Stimulated activated CD4-positive, alpha-beta T cell treated with anti-CD3 and anti-CD28 coated beads, Interleukin-4, amount 100 ng/mL, for 4 hours (primary cell): Measurements from ENCODE around the gene HOXB5.

Experiments used
- DNase-seq, 2 experiments: peaks; one replicate each; pipeline ENCODE4 v3.0.0-alpha.2; 2020

HOXB5 gene

DNA sequence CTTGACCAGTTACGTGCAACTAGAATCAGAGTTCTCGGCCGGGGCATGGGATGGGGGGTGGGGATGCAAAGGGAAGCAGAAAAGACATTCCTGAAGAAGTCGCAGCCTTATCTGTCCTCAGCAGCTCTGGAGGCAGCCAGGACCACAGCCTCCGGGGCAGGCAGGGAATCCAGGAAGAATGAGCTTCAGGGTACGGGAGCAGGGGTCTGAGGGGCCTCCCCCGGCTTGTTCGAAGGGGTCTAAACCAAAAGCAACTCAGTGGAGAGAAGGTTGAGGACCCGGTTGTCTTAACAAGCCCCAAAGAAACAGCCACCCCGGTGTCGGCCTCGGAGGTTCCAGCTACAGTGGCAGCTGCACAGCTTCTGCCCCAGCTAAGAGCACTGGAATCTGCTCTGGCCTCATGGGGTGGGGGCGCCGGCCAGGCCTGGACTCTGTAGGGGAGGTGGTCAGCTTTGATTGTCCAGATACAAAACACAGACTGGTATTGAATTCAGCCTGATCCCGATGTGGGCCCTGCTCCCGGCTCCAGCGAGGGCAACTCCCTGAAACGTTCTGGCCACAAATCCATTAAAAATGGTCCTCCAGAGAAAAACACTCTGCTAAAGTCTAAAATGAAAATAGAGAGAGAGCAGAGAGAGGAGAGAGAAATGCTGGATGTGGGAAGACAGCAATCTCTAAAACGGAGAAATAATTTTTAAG is 23.1 kb downstream of the HOXB5 start:
- no peak for DNase-seq

DNA sequence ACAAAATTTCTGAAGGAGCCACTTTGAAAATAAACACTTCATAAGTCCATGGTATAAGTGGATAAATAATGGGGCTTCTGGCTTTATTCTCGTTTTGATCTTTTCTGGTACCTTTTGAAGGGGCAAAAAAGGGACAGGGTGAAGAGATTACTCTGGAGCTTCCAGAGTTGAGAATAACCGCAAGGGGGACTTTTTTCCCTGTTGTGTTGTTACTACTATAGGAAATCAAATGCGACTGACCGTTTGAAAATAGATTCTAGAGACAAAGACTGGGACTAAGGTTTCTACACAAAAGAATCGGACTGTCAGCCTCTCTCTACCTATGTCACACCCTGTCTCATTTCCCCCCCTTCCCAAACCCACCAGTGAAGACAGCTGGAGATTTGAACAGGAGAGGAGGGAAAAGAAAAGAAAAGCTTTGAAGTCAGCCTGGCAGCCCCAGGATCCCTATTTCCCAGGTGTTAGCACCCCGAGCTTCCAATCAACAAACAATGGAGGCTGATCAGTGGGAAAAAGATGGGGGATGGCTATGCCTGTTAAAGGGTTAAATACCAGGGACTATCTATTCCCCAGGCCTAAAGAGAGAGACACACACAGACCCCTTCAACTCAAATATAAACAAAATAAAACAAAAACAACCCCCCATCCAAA is 23.8 kb downstream of the HOXB5 start:
- no peak for DNase-seq

DNA sequence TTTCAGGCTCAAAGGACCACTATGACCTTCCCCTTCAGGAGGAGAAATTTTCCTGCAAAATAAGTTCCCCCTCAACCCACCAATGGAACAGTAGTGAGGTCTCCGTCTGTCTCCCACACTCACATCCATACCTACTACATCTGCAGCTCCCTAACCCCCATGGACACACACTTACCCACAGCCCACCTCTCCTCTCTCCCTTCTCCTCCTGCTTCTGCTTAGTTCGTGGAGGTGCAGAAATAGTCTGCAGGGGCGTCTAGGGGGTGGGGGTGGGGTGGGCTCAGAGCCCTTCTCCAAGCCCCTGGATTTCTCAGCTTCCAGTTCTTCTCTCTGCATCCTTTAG is 24.4 kb downstream of the HOXB5 start:
- no peak for DNase-seq

DNA sequence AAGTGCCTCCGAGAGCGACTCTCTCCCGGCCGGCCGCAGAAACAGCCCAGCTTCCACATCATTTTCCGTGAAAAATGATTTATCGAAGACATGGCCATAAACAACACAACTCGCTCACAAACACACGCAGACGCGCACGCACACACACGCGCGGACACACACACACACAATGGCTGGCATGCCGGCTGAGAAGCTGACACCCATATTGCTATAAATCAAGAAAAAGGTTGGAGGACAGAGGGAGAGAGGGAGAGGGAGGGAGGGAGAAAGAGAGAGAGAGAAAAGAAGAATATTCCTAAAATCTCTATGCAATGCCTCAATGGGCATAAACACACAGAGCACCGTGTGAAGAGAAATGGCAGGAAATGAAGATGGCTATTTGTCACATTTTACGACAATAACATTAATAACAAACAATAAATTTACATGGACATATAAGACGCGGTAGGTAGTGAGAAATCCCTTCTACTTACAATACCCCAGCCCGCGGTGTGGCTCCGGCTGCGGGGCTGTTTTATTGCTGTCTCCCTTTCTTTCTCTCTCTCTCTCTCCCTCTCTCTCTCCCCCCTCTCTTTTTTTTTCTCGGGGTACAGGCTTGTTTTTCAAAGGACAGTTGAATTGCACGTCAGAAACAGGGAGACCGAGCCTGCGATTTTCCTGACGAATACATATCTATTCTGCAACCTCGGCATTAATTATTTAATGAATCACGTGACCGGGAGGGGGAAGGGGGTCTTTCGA is 24.9 kb downstream of the HOXB5 start:
- no peak for DNase-seq

DNA sequence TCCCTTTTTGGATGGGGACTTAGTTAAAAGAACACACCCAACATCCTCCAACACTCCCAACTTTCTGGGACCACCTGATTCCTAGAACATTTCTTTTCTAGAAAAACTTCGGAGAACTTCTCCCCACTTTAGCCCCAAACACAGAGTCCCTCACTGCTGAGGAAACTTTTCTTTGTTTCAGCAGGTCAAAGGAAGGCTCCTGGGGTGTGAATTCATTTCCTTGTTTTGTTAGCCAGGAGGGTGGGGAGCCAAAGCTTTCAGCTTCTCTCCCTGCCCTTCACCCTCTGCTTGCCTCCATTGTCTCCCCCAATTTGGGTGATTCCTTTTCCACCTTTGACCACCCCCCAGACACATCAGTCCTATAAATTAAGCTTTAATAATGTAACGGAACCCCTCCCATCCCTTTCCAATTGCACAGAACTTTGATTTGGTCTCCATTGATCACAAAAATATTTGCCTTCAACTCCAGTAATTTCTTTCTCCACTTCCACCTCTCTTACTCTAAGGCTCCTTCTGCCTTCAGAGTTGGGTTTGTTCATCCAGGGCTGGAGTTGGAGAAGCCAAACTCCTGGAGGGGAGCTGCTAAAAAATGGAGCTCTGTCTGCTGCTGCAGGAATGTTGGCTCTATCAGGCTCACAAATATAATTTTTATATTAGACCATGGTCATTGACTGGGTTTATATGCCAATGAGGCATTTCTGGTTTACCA is 25.8 kb downstream of the HOXB5 start:
- no peak for DNase-seq

DNA sequence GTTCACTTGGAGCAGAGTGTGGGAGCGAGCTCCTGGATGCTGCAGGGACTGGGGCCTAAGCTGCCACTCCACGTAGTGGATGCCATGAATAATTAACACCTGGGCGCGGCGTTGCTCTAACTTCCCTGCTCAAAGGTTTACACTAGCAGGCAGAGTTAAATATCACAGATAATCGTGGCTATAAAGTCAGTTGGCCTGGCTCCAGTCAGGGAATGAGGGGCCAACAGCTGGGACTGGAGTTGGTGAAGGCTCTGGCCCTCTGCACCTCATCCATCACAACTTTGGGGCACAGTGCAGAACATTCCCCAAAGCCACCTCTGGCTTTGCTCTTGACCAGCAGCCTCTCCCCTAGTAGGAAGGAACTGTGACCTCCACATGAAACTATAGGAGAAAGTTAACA is 26.4 kb downstream of the HOXB5 start:
- DNase-seq: no peak

DNA sequence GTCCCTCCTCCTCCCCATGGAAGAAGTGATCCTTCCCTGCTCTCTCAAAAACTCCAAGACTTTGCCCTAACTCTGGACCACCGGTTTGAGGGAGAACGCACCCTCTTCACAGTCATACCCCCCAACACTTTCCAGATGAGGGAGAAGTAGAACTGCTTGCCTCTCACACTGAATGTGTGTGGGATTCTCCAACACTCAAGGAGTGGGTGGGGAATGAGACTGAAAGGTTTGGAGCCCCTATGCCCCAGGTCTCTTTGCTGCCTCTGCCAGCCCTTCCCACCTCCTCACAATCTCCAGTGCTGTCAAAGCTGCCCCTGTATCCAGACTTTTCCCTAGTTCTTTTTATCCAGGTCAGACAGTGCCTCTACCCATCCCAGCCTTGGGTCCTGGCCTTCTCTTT is 26.9 kb downstream of the HOXB5 start:
- DNase-seq: no peak

DNA sequence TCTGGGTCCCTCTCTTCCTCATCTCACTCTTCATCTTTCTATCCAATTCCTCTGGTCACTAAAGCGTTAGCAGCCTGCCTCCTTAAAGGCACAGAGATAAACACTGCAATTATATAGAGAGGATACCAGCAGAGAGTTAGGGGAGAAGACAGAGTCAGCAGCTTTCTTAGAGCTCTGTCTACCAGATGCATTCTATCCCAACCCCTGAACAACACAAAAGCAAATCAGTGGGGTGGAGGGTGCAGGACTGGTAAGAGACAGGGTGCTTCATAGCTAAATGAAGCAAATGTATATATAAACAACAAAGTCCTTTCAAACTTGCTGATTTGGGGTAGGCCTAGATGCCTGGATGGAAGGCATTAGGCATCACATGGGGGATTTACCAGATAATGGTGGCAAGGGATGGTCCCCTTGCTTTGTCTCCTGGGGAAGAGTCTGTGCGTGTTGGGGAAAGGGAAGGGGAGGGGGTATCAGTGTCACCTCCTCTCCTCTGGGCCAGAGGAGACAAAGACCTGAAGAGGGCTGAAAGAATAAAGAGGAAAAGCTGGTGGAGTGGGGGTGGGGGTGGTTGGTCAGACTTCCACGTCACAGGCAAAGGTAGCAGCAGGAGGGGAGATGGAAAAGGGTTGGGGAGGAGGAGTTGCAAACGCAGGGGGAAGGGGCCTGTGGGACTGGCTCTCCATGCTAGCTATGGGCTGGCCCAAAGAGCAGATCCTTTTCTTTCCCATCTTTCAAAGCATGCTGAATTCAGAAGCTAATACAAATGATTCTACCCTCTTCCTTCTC is 27.5 kb downstream of the HOXB5 start:
- DNase-seq: no peak

DNA sequence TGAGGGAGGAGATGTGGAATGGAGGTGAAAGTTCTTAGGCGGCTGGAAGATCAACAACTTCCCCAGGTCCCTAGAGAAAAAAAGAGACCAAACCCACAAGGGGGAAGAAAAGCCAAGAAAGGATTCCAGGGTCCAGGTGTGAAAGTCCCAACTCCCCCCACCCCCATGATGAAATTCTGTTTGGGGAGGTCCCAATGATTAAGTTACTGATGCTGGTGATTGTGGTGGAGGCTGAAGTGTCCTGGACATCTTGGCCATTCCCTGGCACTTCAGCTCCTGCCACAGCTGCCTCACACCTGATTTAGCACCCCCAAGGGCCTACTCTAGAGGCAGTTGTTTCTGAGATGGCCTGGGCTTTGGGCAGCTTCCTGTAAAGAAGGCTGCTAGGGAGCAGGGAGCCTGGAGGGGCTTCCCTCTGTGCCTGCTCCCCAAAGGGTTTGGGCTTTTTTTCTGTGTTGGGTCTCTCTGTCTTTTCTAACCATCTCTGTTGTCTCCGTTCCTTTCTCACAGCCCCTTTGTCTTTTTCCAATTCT is 28.5 kb downstream of the HOXB5 start:
- no peak for DNase-seq

DNA sequence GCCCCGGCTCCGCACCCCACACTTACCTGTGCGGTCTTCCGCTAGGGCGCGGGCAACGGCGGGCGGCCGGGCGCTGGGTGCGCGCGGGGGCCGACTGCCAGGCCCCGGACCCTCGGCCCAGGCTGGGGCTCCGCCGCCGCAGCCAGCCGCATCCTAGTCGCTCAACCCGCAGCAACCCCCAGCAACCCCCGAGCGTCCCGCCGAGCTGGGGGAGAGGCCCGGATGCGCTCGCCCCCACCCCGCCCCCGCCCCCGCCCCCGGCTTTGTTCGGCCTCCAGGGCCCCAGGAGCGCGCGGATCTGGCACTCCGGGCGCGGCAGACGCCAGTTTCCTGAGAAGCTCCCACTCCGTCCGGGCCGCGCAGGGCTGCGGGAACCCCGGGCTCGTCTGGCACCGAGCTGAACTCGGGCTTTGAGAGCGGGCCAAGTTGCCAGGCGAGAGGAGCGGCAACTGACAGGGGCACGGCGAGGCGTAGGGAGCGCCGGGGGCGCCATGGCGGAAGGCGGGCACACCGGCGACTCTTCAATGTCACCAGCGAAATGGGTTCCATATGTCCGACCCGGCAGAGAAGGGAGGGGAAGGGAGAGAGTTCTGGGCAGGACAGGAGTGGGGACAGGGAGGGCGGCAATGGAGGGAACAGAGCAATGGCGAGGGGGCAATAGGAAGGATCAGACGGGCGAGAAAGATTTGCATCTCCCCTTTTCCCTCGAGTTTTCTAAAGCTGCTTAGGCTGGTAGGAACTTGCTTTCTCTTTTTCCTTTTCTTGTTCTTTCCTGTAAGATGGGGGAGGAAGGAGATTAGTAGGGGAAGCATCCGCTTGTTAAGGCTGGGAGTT is 29.2 kb downstream of the HOXB5 start:
- DNase-seq: no peak

DNA sequence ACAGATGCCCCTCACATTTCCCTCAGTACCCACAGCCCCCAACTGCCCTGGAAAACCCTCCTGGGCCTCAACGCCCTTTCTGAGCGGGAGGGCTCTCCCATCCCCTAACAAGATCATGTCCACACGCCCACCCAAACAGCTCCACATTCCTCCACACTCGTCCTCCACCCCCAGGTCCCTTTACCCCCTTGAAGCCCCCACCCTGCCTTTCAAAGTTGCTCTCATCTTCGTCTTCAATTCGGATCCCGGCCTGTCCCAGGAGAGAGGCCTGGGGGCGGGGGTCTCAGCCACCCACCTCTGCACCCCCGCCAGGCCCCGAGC is 29.8 kb downstream of the HOXB5 start:
- no peak for DNase-seq

DNA sequence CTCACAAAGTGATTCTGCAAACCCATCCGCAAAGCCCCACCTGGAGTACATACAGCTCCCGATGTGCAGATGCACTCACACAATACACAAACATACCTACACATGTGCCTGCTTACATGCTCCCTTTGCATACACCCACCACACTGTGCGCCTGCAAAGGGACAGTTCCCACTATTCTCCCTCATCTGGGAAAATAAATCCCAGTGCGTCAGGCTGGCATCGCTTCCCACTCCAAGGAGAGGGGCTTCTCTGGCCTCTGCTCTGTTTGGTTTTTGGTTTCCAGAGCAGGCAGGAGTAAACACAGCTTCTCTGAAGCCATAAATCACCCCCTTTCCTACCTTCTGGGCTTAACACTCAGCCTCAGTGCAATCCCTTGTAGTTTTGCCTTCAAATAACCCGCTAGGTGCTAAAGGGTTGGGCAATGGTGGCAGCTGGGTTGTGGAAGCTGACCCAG is 30.2 kb downstream of the HOXB5 start:
- DNase-seq: no peak

DNA sequence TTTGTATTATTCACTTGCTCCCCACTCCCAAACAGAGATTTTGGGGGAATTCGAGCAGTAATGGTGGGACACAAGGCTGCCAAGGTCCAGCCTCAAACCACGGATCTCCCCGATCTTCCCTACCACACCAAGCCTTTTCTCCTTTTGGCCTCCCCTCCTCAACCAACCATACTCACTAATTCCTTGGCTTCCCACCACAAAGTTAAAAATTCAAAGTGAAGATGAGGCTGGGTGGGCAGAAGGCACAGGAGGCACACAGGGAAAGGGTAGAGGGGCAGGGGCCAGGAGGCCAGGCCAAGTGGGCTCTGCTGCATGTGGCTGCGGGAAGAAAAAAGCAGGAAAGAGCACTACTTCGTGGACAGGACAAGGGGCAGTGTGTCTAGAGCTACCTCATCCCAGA is 30.6 kb downstream of the HOXB5 start:
- no peak for DNase-seq

DNA sequence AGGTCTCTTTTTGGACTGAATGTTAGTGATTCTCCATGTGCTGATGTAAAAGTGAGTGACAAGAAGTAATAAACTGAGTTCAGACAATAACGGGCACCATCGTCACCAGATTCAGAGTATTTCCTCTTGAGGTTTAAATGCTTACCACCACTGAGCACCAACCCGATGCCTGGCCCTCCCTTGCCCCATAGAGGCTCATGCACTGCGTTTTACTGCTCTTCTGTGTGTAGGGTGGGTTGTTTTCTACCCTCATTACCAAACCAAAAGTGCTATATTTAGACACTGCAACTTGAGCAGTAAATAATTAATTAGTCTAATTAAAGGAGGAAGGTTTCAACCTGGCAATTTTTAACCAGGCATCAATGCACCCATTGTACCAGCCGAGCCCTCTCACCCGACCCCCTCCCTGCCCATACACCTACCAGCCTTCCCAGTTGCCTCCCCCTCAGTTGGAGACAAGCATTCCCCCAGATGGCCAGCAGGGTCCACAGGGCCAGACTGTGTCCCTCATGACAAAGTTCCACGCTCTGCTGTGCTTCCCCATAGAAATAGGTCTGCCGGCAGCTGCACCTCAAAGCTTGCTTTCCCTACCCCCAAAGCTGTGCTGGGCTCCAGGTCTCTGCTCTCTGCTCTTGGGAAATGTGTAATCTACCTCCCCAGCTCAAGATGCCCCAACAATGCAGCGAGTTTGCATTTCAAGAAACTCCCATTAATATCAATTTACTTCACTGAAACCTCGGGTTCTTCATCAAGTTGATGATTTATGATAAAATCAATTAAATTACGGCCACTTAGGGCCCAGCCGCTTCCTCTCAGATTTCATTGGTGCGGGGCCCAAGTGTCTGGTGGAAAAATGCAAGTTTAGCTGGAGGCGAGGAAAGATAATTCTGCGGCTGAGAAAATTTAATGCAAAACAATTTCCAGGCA is 31.4 kb downstream of the HOXB5 start:
- no peak for DNase-seq

DNA sequence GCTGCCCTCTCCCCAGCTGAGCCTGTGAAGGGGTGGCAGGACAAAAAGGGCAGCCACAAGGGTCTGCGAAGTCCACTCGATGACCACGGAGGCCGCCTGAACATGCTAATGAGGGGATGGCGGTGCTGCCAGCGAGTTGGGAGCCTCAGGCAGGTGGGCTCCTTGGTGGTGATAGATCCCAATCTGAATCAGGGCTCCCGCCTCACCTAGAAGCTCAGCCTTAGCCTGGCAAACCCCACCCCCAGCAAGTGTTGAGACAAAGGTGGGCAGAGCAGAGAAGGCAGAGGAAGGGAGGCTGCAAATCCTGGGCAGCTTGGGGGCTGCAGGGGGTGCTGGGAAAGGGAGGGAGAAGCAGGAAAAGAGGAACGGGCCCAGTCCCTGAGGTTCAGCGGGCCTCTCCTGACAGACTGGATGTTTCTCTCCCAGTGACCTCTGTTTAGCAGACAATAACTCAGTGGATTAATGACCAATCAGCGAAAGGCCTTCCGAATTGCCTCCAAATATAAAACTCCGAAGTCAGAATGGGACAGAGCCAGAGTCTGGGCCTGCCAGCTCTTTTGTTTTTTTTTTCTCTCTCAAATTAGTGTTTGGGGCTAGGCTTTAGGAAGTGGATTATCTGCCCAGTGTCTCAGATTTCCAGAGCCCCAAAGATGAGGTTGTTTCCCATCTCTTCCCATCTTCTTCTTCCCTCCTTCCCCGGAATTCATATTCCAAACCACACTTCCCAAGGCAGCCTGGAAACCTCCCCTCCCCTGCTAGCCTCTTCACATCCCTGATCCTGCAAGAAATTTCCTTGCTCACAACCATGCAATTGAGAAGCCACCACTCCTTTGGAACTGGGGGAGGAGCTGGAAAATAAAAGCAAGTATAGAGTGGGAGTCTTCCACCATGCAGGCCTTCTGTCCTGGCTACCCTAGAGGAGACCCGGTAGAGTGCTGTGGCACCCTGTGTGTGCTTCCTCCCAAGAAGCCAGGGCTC is 33.5 kb downstream of the HOXB5 start:
- no peak for DNase-seq

DNA sequence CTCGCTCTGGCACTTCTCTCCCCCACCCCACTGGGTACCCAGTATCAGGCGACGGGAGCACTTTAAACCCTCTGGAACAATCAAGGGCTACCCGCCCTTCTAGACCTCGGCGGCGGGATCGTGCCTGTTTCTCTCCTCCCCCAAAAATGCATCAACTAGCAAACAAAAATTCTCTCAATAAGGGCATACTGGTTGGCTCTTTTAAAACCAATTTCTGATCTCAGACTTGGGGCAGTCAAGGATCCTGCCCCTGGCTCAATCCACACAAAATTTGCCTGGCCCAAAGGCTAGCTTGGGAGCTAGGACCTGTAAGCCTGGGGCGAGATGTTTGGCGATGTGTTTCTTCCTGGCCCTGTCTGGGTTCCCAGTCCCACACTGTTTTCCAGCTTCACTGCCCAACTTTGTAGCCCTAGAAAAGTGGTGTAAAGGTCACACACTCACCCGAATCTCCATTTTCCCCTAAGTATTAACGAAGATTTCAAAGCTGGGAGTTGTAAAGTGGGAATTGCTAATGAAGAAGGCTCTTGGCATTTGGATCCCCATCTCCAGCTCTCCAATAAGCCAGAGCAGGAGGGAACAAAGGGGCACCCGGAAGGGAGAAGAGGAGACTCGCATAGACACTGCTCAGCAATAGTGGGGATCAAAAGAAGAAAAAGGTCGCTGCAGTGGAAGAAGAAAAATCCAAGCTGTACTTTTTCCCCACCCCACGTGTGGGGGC is 34.3 kb downstream of the HOXB5 start:
- DNase-seq: no peak

DNA sequence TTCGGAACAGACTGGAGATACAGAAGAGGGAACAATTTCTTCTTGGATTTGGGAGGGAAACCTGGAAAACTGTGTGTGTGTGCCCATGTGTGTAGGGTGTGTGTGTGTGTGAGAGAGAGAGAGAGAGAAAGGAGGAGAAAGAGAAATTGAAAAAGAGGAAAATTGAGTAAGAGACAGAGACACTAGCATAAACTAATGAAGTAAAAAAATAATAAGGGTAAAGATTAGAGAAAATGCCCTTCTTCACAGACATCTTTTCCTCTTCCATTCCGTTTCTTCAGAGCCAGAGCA is 34.8 kb downstream of the HOXB5 start:
- no peak for DNase-seq

DNA sequence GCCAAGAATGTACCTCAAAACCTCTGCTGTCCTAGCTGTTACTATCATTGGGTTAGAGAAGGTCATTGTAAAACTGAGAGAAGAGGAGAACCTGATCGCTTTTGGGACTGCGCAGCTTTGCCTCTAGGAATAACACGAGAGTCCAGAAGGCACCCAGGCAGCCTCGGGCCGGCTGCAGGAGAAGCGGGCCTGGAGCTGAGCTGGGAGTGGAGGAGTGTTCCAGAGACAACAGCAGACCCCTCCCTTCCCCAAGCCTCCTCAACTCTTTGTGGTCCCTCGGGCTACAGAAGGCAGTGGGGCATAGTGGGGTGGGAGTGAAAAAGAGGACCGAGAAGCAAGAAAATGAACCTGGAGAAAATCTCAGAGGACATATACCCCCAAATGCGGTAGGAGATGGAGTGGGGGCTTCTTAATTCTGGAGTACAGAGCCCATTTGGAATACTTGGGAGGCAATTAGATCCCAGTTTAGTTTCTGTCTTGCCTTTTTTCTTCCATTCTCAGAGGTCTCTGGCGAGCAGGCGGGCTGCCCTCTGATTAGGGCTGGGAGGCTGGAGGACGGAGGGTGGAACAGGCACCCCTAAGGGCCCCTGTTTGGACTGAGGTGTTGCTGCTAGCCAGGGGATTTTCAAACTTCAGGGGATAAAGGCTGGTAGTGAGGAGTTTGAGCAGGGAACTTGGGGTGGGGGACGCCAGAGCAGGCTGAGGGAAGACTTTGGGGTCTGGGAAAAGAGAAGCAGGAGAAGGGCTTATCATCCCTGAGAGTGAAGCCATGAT is 35.3 kb downstream of the HOXB5 start:
- no peak for DNase-seq
